NCI-H187 treated with DMSO at 0.1 percent for 48 hours (cell line): ENCODE measurements around the gene PSEN1.
A peak's percentile ranks its signal among the peaks of the same experiment; 100 is the strongest.

Experiments used
- DNase-seq: peaks from one replicate; lab custom pipeline; 2025; lab: John Stamatoyannopoulos, UW

The PSEN1 gene

GRCh38 chr14:73220061-73220460 lies 83.8 kb downstream of the PSEN1 start:
- no peak for DNase-seq

GRCh38 chr14:73220634-73221033 lies 84.3 kb downstream of the PSEN1 start:
- DNase-seq = no peak

GRCh38 chr14:73221945-73222344 lies 85.6 kb downstream of the PSEN1 start:
- DNase-seq = no peak

GRCh38 chr14:73223049-73223448 lies 86.7 kb downstream of the PSEN1 start:
- DNase-seq = no peak

GRCh38 chr14:73225496-73225895 lies 89.2 kb downstream of the PSEN1 start:
- DNase-seq = no peak

- no peak for DNase-seq
Measured at GRCh38 chr14:73227812-73228781, 91.8 kb downstream of the PSEN1 start.

GRCh38 chr14:73230051-73230450 lies 93.7 kb downstream of the PSEN1 start:
- DNase-seq = no peak

- no peak for DNase-seq
Measured at GRCh38 chr14:73231981-73232851, 95.9 kb downstream of the PSEN1 start.

GRCh38 chr14:73232984-73233383 lies 96.7 kb downstream of the PSEN1 start:
- DNase-seq = no peak

- no peak for DNase-seq
Measured at GRCh38 chr14:73233564-73233963, 97.3 kb downstream of the PSEN1 start.

GRCh38 chr14:73234029-73234428 lies 97.7 kb downstream of the PSEN1 start:
- no peak for DNase-seq

- no peak for DNase-seq
Measured at GRCh38 chr14:73234586-73235394, 98.5 kb downstream of the PSEN1 start.

GRCh38 chr14:73235531-73236155 lies 99.3 kb downstream of the PSEN1 start:
- DNase-seq = peak; percentile 32

- DNase-seq = no peak
Measured at GRCh38 chr14:73236157-73236556, 99.8 kb downstream of the PSEN1 start.

- DNase-seq = no peak
Measured at GRCh38 chr14:73236752-73237218, 100.5 kb downstream of the PSEN1 start.

GRCh38 chr14:73237219-73237785 lies 101.0 kb downstream of the PSEN1 start, which contains the start of gene PAPLN:
Gene PAPLN, plus strand, starts transcription at chr14:73237506. Its CDS starts 2,273 bp downstream, at chr14:73239779.
- no peak for DNase-seq

- no peak for DNase-seq
Measured at GRCh38 chr14:73237786-73238423, 101.6 kb downstream of the PSEN1 start.

- no peak for DNase-seq
Measured at GRCh38 chr14:73238424-73238852, 102.1 kb downstream of the PSEN1 start.

- no peak for DNase-seq
Measured at GRCh38 chr14:73238941-73239340, 102.6 kb downstream of the PSEN1 start.
